Natural killer cell treated with Interleukin-12 subunit alpha and Interleukin-12 subunit beta and Interleukin-15 and Interleukin-18, amount 100 ng/mL, for 72 hours (primary cell): ENCODE measurements around the gene PIGQ. TPM values are rescaled to one million over a fixed set of nuclear protein-coding genes. Genes with fewer than 3 reads are reported as not detected.
"Not testable (repeated sequence)": the region's sequence is repeated elsewhere in the genome, so short reads cannot be mapped to it uniquely, and the experiment has no call there.

Experiments
- ATAC-seq, 2 donors: fragments of 150-1000 bp; cut with Tn5 transposase in 1 of 2; sonication (Bioruptor Pico), chemical (Tn5 transposase) in 1 of 2; 2 replicates each; pipeline ENCODE4 v1.10.0; 2021
- DNase-seq: peaks from one replicate; pipeline ENCODE4 v3.0.0; 2022; ENCODE audit warnings: low spot score
- H3K27ac Mint-ChIP-seq, 2 donors: 1 replicate in 1 of 2; 2 replicates in 1 of 2; pipeline ENCODE4 v1.8.0; 2022; ENCODE audit warnings: mixed read lengths in 2 of 2, mild to moderate bottlenecking in 1 of 2, moderate library complexity in 1 of 2
- H3K27me3 Mint-ChIP-seq, 2 donors: 1 replicate in 1 of 2; 2 replicates in 1 of 2; pipeline ENCODE4 v1.8.0; 2022; ENCODE audit warnings: mixed read lengths in 2 of 2
- H3K36me3 Mint-ChIP-seq: one replicate; pipeline ENCODE4 v1.8.0; 2022; ENCODE audit warnings: mixed read lengths
- H3K4me1 Mint-ChIP-seq, 2 donors: 1 replicate in 1 of 2; 2 replicates in 1 of 2; pipeline ENCODE4 v1.8.0; 2022; ENCODE audit warnings: low read depth in 2 of 2, mixed read lengths in 2 of 2, mild to moderate bottlenecking in 1 of 2
- H3K4me3 Mint-ChIP-seq: one replicate; pipeline ENCODE4 v1.8.0; 2022; ENCODE audit warnings: mixed read lengths
- H3K9me3 Mint-ChIP-seq: 2 replicates; pipeline ENCODE4 v1.8.0; 2022; ENCODE audit warnings: mixed read lengths
- total RNA-seq, 2 donors: library from RNA; stranded (reverse); gene quantifications; one replicate each; pipeline ENCODE4 v1.2.3, GENCODE V29; 2022

The PIGQ gene
- total RNA-seq, 2 donors from 2014 or later: 27.6 to 60.9 TPM

GRCh38 chr16:595942-596735 lies 26.4 kb downstream of the PIGQ start:
- Mint-ChIP-seq H3K4me1 (peaks cover 25 to 31% of the 10 kb centered on the region in 2 donors), H3K27ac (no peak overlapping the region), H3K9me3 (no peaks in the 10 kb centered on the region), H3K4me3 (no peak overlapping the region), H3K27me3 (no peaks in the 10 kb centered on the region), H3K36me3 (no peaks in the 10 kb centered on the region)
- DNase-seq: no peak
- no peak for ATAC-seq

- no peak for ATAC-seq
- no peak for DNase-seq
- no peak overlapping the region for H3K27ac Mint-ChIP-seq
- no peak overlapping the region for H3K4me3 Mint-ChIP-seq
- no peaks in the 10 kb centered on the region for H3K27me3 Mint-ChIP-seq
- no peaks in the 10 kb centered on the region for H3K9me3 Mint-ChIP-seq
- H3K4me1 Mint-ChIP-seq: peaks cover 22 to 29% of the 10 kb centered on the region in 2 donors
- no peaks in the 10 kb centered on the region for H3K36me3 Mint-ChIP-seq
These were observed 26.9 kb downstream of the PIGQ start for GRCh38 chr16:596736-597060.

GRCh38 chr16:597655-598054 lies 27.9 kb downstream of the PIGQ start:
- DNase-seq, H3K9me3 Mint-ChIP-seq, H3K27ac Mint-ChIP-seq, ATAC-seq, H3K4me3 Mint-ChIP-seq, H3K27me3 Mint-ChIP-seq, H3K36me3 Mint-ChIP-seq: not testable (repeated sequence)
- peaks cover 19 to 26% of the 10 kb centered on the region in 2 donors for H3K4me1 Mint-ChIP-seq

GRCh38 chr16:598823-599739 lies 29.3 kb downstream of the PIGQ start:
- Mint-ChIP-seq H3K4me1 (peaks cover 16 to 24% of the 10 kb centered on the region in 2 donors), H3K4me3 (no peak overlapping the region), H3K9me3 (no peaks in the 10 kb centered on the region), H3K27ac (no peak overlapping the region), H3K27me3 (no peaks in the 10 kb centered on the region), H3K36me3 (no peaks in the 10 kb centered on the region)
- ATAC-seq: no peak
- DNase-seq: no peak

GRCh38 chr16:600781-601180 lies 31.0 kb downstream of the PIGQ start:
- Mint-ChIP-seq H3K36me3 (no peaks in the 10 kb centered on the region), H3K27me3 (no peaks in the 10 kb centered on the region), H3K4me3 (no peak overlapping the region), H3K9me3 (no peaks in the 10 kb centered on the region), H3K4me1 (peaks cover 9 to 19% of the 10 kb centered on the region in 2 donors), H3K27ac (no peak overlapping the region)
- ATAC-seq (no peak), DNase-seq (no peak)

- H3K36me3 Mint-ChIP-seq: no peaks in the 10 kb centered on the region
- peaks cover 9 to 12% of the 10 kb centered on the region in 2 donors for H3K4me1 Mint-ChIP-seq
- H3K27me3 Mint-ChIP-seq: no peaks in the 10 kb centered on the region
- H3K4me3 Mint-ChIP-seq: no peak overlapping the region
- ATAC-seq: no peak
- H3K9me3 Mint-ChIP-seq: no peaks in the 10 kb centered on the region
- H3K27ac Mint-ChIP-seq: no peak overlapping the region
- no peak for DNase-seq
These were observed 34.2 kb downstream of the PIGQ start for GRCh38 chr16:603933-604332.

GRCh38 chr16:606656-607307 lies 37.0 kb downstream of the PIGQ start:
- Mint-ChIP-seq H3K4me1 (peaks cover 13 to 17% of the 10 kb centered on the region in 2 donors), H3K36me3 (no peaks in the 10 kb centered on the region), H3K27me3 (no peaks in the 10 kb centered on the region), H3K4me3 (no peak overlapping the region), H3K9me3 (no peaks in the 10 kb centered on the region), H3K27ac (no peak overlapping the region)
- no peak for DNase-seq
- ATAC-seq: no peak

GRCh38 chr16:608019-608418 lies 38.3 kb downstream of the PIGQ start:
- peak overlapping the region in 1 of 2 donors; percentile 69 for H3K27ac Mint-ChIP-seq
- no peak for DNase-seq
- H3K36me3 Mint-ChIP-seq: no peaks in the 10 kb centered on the region
- H3K4me3 Mint-ChIP-seq: no peak overlapping the region
- no peak for ATAC-seq
- peaks cover 8 to 12% of the 10 kb centered on the region in 2 donors for H3K4me1 Mint-ChIP-seq
- H3K27me3 Mint-ChIP-seq: no peaks in the 10 kb centered on the region
- no peaks in the 10 kb centered on the region for H3K9me3 Mint-ChIP-seq

GRCh38 chr16:609316-609715 lies 39.5 kb downstream of the PIGQ start:
- Mint-ChIP-seq H3K36me3 (no peaks in the 10 kb centered on the region), H3K9me3 (no peaks in the 10 kb centered on the region), H3K27me3 (no peaks in the 10 kb centered on the region), H3K4me3 (no peak overlapping the region), H3K4me1 (peaks cover 4 to 9% of the 10 kb centered on the region in 2 donors), H3K27ac (peak overlapping the region in 1 of 2 donors; percentile 60)
- DNase-seq (no peak), ATAC-seq (no peak)

- DNase-seq: no peak
- no peak overlapping the region for H3K27ac Mint-ChIP-seq
- H3K36me3 Mint-ChIP-seq: no peaks in the 10 kb centered on the region
These were observed 40.2 kb downstream of the PIGQ start for GRCh38 chr16:609984-610383.

GRCh38 chr16:610513-611381 lies 41.0 kb downstream of the PIGQ start:
- no peaks in the 10 kb centered on the region for H3K9me3 Mint-ChIP-seq
- H3K27ac Mint-ChIP-seq: no peak overlapping the region
- H3K4me3 Mint-ChIP-seq: no peak overlapping the region
- H3K4me1 Mint-ChIP-seq: peaks cover 4 to 10% of the 10 kb centered on the region in 2 donors
- ATAC-seq (peak; percentile 75 to 76), DNase-seq (no peak)
- H3K27me3 Mint-ChIP-seq: no peaks in the 10 kb centered on the region
- no peaks in the 10 kb centered on the region for H3K36me3 Mint-ChIP-seq

More at GRCh38 chr16:609984-610383, 40.2 kb downstream of the PIGQ start:
- no peak overlapping the region for H3K4me3 Mint-ChIP-seq
- no peaks in the 10 kb centered on the region for H3K27me3 Mint-ChIP-seq
- no peak for ATAC-seq
- H3K4me1 Mint-ChIP-seq: peaks cover 4 to 14% of the 10 kb centered on the region in 2 donors
- H3K9me3 Mint-ChIP-seq: no peaks in the 10 kb centered on the region

- Mint-ChIP-seq H3K27me3 (no peaks in the 10 kb centered on the region), H3K4me3 (no peak overlapping the region), H3K27ac (no peak overlapping the region), H3K9me3 (no peaks in the 10 kb centered on the region), H3K4me1 (peaks cover 4 to 13% of the 10 kb centered on the region in 2 donors), H3K36me3 (no peaks in the 10 kb centered on the region)
- ATAC-seq (no peak), DNase-seq (no peak)
These were observed 45.4 kb downstream of the PIGQ start for GRCh38 chr16:615122-615521.
